ENCODE data around the gene SPOCK1.

The SPOCK1 gene

GRCh38 chr5:137439645-137440044 is 59.5 kb downstream of the SPOCK1 start:
- no peak for DNase-seq

- no peak for DNase-seq
These were observed 60.2 kb downstream of the SPOCK1 start for GRCh38 chr5:137438932-137439331.

- no peak for DNase-seq
These were observed 61.4 kb downstream of the SPOCK1 start for GRCh38 chr5:137437774-137438173.

- DNase-seq: no peak
These were observed 65.6 kb downstream of the SPOCK1 start for GRCh38 chr5:137433539-137433938.

- DNase-seq: no peak
These were observed 66.8 kb downstream of the SPOCK1 start for GRCh38 chr5:137432376-137432775.

- DNase-seq: no peak
These were observed 68.1 kb downstream of the SPOCK1 start for GRCh38 chr5:137431051-137431450.

- DNase-seq: no peak
These were observed 83.9 kb downstream of the SPOCK1 start for GRCh38 chr5:137415231-137415681.

- DNase-seq: no peak
These were observed 84.9 kb downstream of the SPOCK1 start for GRCh38 chr5:137414112-137414755.

- DNase-seq: no peak
These were observed 87.0 kb downstream of the SPOCK1 start for GRCh38 chr5:137412136-137412535.

- DNase-seq: no peak
These were observed 88.7 kb downstream of the SPOCK1 start for GRCh38 chr5:137410234-137411010.

- no peak for DNase-seq
These were observed 89.4 kb downstream of the SPOCK1 start for GRCh38 chr5:137409736-137410135.

GRCh38 chr5:137407090-137407489 is 92.0 kb downstream of the SPOCK1 start:
- no peak for DNase-seq

GRCh38 chr5:137405393-137405792 is 93.7 kb downstream of the SPOCK1 start:
- DNase-seq: no peak

- no peak for DNase-seq
These were observed 95.3 kb downstream of the SPOCK1 start for GRCh38 chr5:137403869-137404268.

GRCh38 chr5:137402436-137403187 is 96.5 kb downstream of the SPOCK1 start:
- DNase-seq: no peak

- no peak for DNase-seq
These were observed 97.2 kb downstream of the SPOCK1 start for GRCh38 chr5:137401946-137402345.

- no peak for DNase-seq
These were observed 98.6 kb downstream of the SPOCK1 start for GRCh38 chr5:137400571-137400970.

- DNase-seq: no peak
These were observed 99.2 kb downstream of the SPOCK1 start for GRCh38 chr5:137399911-137400310.

- no peak for DNase-seq
These were observed 100.4 kb downstream of the SPOCK1 start for GRCh38 chr5:137398751-137399150.

- no peak for DNase-seq
These were observed 101.0 kb downstream of the SPOCK1 start for GRCh38 chr5:137398154-137398553.

- DNase-seq: peak; percentile 20
These were observed 103.9 kb downstream of the SPOCK1 start for GRCh38 chr5:137395011-137395755.

GRCh38 chr5:137394380-137394779 is 104.7 kb downstream of the SPOCK1 start:
- DNase-seq: no peak

All from NCI-H1105 treated with DMSO at 0.1 percent for 48 hours (cell line).